Effector memory CD4-positive, alpha-beta T cell (primary cell): ENCODE measurements around the gene ZMIZ1.

Source experiments
- DNase-seq, 3 donors: peaks; one replicate each; pipeline ENCODE4 v3.0.0-alpha.2; 2020
- H3K27ac ChIP-seq: 2 replicates; pipeline ENCODE4 v1.7.0; 2013; ENCODE audit warnings: mild to moderate bottlenecking, low read length, moderate library complexity; ENCODE audit not compliant: insufficient read depth, poor library complexity, severe bottlenecking
- H3K27me3 ChIP-seq: replicated peaks from 2 replicates; pipeline ENCODE4 v1.7.0; 2013; ENCODE audit warnings: mild to moderate bottlenecking, low read length; ENCODE audit not compliant: insufficient read depth, control insufficient read depth, poor library complexity, severe bottlenecking
- H3K36me3 ChIP-seq: 2 replicates; pipeline ENCODE4 v1.7.0; 2013; ENCODE audit warnings: mild to moderate bottlenecking, low read length, moderate library complexity; ENCODE audit not compliant: control insufficient read depth, insufficient read depth
- H3K4me1 ChIP-seq: 2 replicates; pipeline ENCODE4 v1.7.0; 2013; ENCODE audit warnings: low read length, mild to moderate bottlenecking; ENCODE audit not compliant: control insufficient read depth, insufficient read depth, poor library complexity, severe bottlenecking
- H3K4me3 ChIP-seq: 2 replicates; pipeline ENCODE4 v1.7.0; 2013; ENCODE audit warnings: low read length, low read depth, mild to moderate bottlenecking; ENCODE audit not compliant: insufficient read depth, poor library complexity, severe bottlenecking
- H3K9me3 ChIP-seq: 2 replicates; pipeline ENCODE4 v1.7.0; 2013; ENCODE audit warnings: mild to moderate bottlenecking, low read length, moderate library complexity; ENCODE audit not compliant: control insufficient read depth

Gene ZMIZ1

GRCh38 chr10:79319115-79319771 is 250.5 kb downstream of the ZMIZ1 start:
- Histone ChIP-seq H3K36me3 (no peaks in the 10 kb centered on the region), H3K4me1 (peaks cover 58% of the 10 kb centered on the region), H3K4me3 (no peak overlapping the region), H3K27ac (no peak overlapping the region), H3K27me3 (no peaks in the 10 kb centered on the region), H3K9me3 (no peaks in the 10 kb centered on the region)
- no peak for DNase-seq

GRCh38 chr10:79320316-79320715 is 251.6 kb downstream of the ZMIZ1 start:
- Histone ChIP-seq H3K4me1 (peaks cover 58% of the 10 kb centered on the region), H3K27ac (no peak overlapping the region), H3K9me3 (no peaks in the 10 kb centered on the region), H3K4me3 (no peak overlapping the region), H3K36me3 (no peaks in the 10 kb centered on the region), H3K27me3 (no peaks in the 10 kb centered on the region)
- no peak for DNase-seq

- H3K9me3 ChIP-seq, result no peaks in the 10 kb centered on the region
- peaks cover 58% of the 10 kb centered on the region for H3K4me1 ChIP-seq
- no peaks in the 10 kb centered on the region for H3K36me3 ChIP-seq
- no peak overlapping the region for H3K4me3 ChIP-seq
- no peak for DNase-seq
- no peak overlapping the region for H3K27ac ChIP-seq
- H3K27me3 ChIP-seq, result no peaks in the 10 kb centered on the region
These were observed 252.2 kb downstream of the ZMIZ1 start for GRCh38 chr10:79320820-79321493.

- Histone ChIP-seq H3K27me3 (no peaks in the 10 kb centered on the region), H3K36me3 (no peaks in the 10 kb centered on the region), H3K4me3 (no peak overlapping the region), H3K9me3 (no peaks in the 10 kb centered on the region), H3K4me1 (peaks cover 53% of the 10 kb centered on the region), H3K27ac (no peak overlapping the region)
- DNase-seq, result no peak
These were observed 252.7 kb downstream of the ZMIZ1 start for GRCh38 chr10:79321494-79321882.

DNA sequence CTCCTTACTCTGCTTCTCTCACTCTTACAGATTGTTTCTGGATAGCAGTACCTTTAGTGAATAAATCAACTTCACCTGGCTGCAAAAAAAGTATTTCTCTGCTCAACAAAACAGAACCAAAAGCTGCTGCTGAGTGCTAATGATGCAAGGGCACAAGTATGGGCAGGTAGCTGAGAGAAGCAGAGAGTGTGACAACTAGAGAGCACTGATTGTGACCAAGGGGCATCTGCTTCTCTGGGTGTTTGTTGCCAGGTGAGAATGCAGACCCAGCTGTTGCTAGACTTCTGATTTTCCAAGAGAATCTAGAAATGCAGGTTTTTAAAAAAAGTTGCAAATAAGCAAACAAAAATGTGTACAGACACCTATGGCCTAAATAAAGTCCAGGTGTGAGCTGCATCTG is 253.2 kb downstream of the ZMIZ1 start:
- H3K27me3 ChIP-seq, result no peaks in the 10 kb centered on the region
- H3K4me3 ChIP-seq, result no peak overlapping the region
- H3K9me3 ChIP-seq, result no peaks in the 10 kb centered on the region
- peaks cover 48% of the 10 kb centered on the region for H3K4me1 ChIP-seq
- no peaks in the 10 kb centered on the region for H3K36me3 ChIP-seq
- H3K27ac ChIP-seq, result peak overlapping the region; percentile 73
- no peak for DNase-seq

DNA sequence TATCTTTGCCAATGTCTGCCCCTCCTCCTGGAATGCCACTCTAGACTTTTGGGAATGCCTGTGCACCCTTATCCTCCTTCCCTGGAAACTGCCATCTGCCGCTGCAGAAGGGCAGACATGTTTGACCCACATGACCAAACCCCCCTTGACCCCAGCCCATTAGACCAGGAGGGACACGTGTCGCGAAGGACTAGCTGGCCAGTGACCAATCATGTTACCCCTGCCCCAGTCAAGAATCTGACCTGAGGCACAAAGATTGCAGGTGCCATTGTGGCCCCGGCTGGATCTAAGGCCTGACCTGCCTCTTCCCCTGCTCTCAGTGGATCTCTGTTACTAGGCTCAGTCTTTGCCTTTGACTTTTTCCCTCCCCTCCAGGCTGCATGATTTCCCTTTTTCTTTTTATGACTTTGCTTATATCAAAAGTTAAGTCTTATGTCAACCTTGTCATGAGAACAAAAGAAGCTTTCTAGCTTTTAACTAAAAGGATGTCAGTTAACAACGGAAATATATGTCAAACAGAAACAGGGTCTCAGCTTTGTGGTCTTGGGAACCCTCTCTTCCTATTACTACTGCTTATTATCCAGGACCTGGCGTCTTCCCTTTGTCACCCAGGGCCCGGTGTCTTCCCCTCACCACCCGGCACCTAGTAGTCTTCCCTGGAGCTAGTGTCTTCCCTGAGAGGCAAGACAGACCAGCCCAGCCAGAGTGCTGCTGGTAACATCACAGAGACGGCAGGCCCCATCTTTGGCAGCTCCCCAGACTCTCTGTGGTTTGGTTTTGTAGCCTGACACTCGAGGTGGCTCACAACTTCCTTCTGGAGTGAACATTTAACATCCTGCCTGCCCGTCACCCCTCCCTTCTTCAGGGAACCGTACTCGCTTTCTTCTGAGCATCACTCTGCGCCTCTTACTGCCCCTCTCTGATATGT is 254.1 kb downstream of the ZMIZ1 start:
- Histone ChIP-seq H3K27me3 (no peaks in the 10 kb centered on the region), H3K4me1 (peaks cover 39% of the 10 kb centered on the region), H3K4me3 (peak overlapping the region; percentile 10), H3K36me3 (no peaks in the 10 kb centered on the region), H3K9me3 (no peaks in the 10 kb centered on the region), H3K27ac (peak overlapping the region; percentile 73)
- peak; percentile 63 to 79 (median 63) for DNase-seq

DNA sequence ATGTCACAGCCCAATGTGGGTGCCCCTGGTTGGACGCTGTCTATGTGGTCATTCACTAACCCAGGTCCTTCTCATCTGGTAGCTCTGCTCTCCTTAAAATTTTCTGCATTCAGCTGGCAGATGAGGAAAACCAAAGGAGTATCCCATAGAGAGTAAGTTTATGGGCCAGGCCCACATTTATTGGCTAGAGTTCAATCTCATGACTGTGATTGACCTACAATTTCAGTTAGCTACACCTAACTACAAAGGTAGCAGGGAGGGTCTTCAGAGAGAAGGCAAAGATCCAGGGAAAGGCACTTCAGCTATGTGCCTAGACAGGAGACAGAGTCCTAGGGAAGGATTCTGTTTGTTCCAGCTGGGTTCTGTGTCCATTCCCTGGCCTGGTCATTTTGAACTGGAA is 254.8 kb downstream of the ZMIZ1 start:
- peaks cover 32% of the 10 kb centered on the region for H3K4me1 ChIP-seq
- H3K27me3 ChIP-seq, result no peaks in the 10 kb centered on the region
- H3K9me3 ChIP-seq, result no peaks in the 10 kb centered on the region
- H3K36me3 ChIP-seq, result no peaks in the 10 kb centered on the region
- no peak overlapping the region for H3K27ac ChIP-seq
- DNase-seq, result no peak
- no peak overlapping the region for H3K4me3 ChIP-seq

DNA sequence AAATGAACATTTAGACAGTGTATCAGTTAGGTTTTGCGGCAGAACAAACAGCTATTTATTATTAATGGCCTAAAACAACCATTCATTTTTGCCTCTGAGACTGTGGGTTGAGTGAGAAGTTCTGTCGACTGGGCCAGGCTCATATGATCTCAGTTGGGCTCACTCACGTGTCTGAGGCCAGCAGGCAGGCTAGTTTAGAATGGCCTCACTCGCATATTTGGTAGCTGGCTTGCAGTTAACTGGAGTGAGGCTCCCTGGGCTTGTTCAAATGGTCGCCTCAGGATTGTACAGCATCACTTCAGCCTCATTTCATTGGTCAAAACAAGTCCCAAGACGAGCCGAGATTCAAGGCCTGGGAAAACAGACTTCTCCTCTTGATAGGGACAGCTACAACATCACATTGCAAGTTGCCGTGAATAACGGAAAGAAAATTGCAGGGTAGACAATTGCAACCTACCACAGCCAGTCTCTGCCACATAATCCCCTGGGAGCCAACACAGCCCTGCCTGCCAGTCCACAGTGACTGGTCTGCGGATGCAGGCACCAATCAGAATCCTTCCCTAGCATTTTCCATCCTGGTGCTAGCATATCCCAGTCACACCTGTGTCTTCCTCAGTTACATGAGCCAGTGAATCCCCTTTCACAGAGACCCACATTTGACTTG is 255.4 kb downstream of the ZMIZ1 start:
- H3K4me3 ChIP-seq, result no peak overlapping the region
- H3K27ac ChIP-seq, result no peak overlapping the region
- no peaks in the 10 kb centered on the region for H3K9me3 ChIP-seq
- DNase-seq, result no peak
- no peaks in the 10 kb centered on the region for H3K27me3 ChIP-seq
- peaks cover 29% of the 10 kb centered on the region for H3K4me1 ChIP-seq
- H3K36me3 ChIP-seq, result no peaks in the 10 kb centered on the region

GRCh38 chr10:79326361-79327089 is 257.8 kb downstream of the ZMIZ1 start:
- peaks cover 32% of the 10 kb centered on the region for H3K4me1 ChIP-seq
- no peaks in the 10 kb centered on the region for H3K36me3 ChIP-seq
- H3K4me3 ChIP-seq, result no peak overlapping the region
- H3K27ac ChIP-seq, result no peak overlapping the region
- DNase-seq, result no peak
- H3K9me3 ChIP-seq, result no peaks in the 10 kb centered on the region
- no peaks in the 10 kb centered on the region for H3K27me3 ChIP-seq
